CD4-positive, alpha-beta T cell treated with Interleukin-10 for 1 hour (primary cell): Measurements from ENCODE around the gene TMPRSS2.

ENCODE experiments used
- DNase-seq: peaks from one replicate; pipeline ENCODE4 v3.0.0-alpha.2; 2020

The TMPRSS2 gene

GRCh38 chr21:41507521-41508414 is at the start of gene TMPRSS2:
TSS of gene TMPRSS2 (minus strand) at chr21:41508158. CDS start at chr21:41498133, 10,025 bp downstream.
- no peak for DNase-seq

GRCh38 chr21:41555057-41555456 is 47.1 kb upstream of the TMPRSS2 start:
- no peak for DNase-seq

GRCh38 chr21:41552254-41552653 is 44.3 kb upstream of the TMPRSS2 start:
- no peak for DNase-seq

- DNase-seq, result no peak
Measured at GRCh38 chr21:41548781-41549180, 40.8 kb upstream of the TMPRSS2 start.

- DNase-seq, result no peak
Measured at GRCh38 chr21:41547111-41547510, 39.2 kb upstream of the TMPRSS2 start.

- no peak for DNase-seq
Measured at GRCh38 chr21:41545500-41546359, 37.8 kb upstream of the TMPRSS2 start.

GRCh38 chr21:41542727-41543126 is 34.8 kb upstream of the TMPRSS2 start:
- no peak for DNase-seq

GRCh38 chr21:41537356-41537755 is 29.4 kb upstream of the TMPRSS2 start:
- no peak for DNase-seq

GRCh38 chr21:41536827-41537103 is 28.8 kb upstream of the TMPRSS2 start:
- no peak for DNase-seq

GRCh38 chr21:41536076-41536826 is 28.3 kb upstream of the TMPRSS2 start:
- no peak for DNase-seq

GRCh38 chr21:41530366-41530765 is 22.4 kb upstream of the TMPRSS2 start:
- no peak for DNase-seq

GRCh38 chr21:41529769-41530168 is 21.8 kb upstream of the TMPRSS2 start:
- no peak for DNase-seq

- no peak for DNase-seq
Measured at GRCh38 chr21:41526478-41527087, 18.6 kb upstream of the TMPRSS2 start.

- DNase-seq, result no peak
Measured at GRCh38 chr21:41523175-41523574, 15.2 kb upstream of the TMPRSS2 start.

- DNase-seq, result no peak
Measured at GRCh38 chr21:41521489-41522027, 13.6 kb upstream of the TMPRSS2 start.

GRCh38 chr21:41520560-41521442 is 12.8 kb upstream of the TMPRSS2 start:
- DNase-seq, result no peak

GRCh38 chr21:41519806-41520559 is 12.0 kb upstream of the TMPRSS2 start:
- DNase-seq, result no peak

GRCh38 chr21:41518757-41519156 is 10.8 kb upstream of the TMPRSS2 start:
- no peak for DNase-seq

GRCh38 chr21:41511858-41512257 is 3.9 kb upstream of the TMPRSS2 start:
- DNase-seq, result no peak

GRCh38 chr21:41510500-41510899 is 2.5 kb upstream of the TMPRSS2 start:
- DNase-seq, result no peak

GRCh38 chr21:41509733-41510132 is 1.8 kb upstream of the TMPRSS2 start:
- DNase-seq, result no peak
